ENCODE results near the gene PHLDA3.

PHLDA3 gene

DNA sequence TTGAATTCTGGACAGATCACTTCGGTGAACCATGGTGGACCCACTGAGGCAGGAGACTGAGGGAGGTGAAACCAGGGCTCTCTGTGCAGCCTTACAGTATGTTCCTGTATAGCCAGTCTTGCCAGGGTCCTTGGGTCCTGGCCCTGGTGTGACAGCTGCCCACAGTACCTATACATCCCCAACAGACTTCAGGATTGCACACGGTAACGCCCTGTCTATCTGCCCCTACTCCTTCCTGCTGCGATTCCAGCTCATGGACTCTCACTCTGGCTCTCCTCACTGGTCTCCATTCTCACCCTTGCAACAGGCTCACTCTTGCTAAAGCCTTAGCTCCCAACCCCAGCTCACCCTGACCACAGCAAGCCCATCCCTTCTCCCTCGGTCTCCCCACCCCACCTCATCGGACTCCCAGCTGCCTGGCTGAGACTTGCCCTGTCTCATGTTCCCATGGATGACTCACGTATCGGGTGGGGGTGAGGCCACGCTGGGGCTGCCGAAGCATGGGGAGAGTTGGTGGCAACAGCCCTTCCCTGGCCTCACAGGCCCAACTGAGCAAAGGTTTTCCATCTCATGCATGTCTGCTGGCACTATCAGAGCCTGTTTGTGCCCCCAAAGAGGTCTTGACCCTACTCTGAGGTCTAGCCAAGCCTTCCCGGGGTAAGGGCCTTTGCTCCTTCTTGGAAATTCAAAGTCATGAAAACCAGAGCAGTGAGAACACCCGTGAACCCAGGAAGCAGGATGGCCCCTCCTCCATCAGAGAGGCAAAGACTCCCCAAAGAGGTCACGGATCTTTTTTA lies 7.1 kb downstream of the PHLDA3 start:
- DNase-seq (ENCODE audit: low read depth) = peak; percentile 98
- H3K4me3 ChIP-seq (ENCODE audit: low read length) = no peak overlapping the region
- TF ChIP-seq, protein P1, sequence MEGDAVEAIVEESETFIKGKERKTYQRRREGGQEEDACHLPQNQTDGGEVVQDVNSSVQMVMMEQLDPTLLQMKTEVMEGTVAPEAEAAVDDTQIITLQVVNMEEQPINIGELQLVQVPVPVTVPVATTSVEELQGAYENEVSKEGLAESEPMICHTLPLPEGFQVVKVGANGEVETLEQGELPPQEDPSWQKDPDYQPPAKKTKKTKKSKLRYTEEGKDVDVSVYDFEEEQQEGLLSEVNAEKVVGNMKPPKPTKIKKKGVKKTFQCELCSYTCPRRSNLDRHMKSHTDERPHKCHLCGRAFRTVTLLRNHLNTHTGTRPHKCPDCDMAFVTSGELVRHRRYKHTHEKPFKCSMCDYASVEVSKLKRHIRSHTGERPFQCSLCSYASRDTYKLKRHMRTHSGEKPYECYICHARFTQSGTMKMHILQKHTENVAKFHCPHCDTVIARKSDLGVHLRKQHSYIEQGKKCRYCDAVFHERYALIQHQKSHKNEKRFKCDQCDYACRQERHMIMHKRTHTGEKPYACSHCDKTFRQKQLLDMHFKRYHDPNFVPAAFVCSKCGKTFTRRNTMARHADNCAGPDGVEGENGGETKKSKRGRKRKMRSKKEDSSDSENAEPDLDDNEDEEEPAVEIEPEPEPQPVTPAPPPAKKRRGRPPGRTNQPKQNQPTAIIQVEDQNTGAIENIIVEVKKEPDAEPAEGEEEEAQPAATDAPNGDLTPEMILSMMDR (conservative IDR thresholded peaks at IDR 0.05; ENCODE audit: low read depth, low read length) = no peak

DNA sequence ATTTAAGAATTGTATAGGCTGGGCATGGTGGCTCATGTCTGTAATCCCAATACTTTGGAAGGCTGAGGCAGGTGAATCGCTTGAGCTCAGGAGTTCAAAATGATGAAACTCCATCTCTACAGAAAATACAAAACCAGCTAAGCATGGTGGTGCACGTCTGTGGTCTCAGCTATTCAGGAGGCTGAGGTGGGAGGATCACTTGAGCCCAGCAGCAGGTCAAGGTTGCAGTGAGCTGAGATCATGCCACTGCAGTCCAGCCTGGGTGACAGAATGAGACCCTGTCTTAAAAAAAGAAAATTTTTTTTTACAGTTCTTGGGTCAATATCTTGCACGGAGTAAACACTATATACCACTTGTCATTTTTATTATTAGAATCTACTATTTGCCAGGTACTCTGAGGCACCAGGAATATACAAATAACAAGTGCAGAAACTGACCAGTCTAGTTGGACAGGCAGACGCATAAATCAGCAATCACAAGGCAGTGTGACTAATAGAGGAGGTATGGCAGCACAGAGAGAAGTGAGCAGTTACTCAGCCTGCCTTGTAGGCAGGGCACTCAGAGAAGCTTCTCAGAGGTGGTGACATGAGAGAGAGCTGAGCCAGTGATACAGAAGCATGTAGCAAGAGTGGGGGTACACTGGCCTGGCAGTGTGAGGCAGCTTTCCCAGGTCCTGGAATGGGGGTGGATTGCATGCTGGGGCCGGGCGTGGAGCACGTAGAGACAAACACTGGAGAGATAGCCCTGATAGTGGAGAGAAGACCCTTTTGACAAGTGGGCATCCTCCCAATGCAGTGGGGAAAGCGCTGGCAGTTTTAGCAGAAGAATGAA lies 8.0 kb downstream of the PHLDA3 start:
- peak; percentile 98 for DNase-seq (ENCODE audit: low read depth)
- TF ChIP-seq, protein P1 (conservative IDR thresholded peaks at IDR 0.05; ENCODE audit: low read depth, low read length) = no peak
- no peak overlapping the region for H3K4me3 ChIP-seq (ENCODE audit: low read length)

DNA sequence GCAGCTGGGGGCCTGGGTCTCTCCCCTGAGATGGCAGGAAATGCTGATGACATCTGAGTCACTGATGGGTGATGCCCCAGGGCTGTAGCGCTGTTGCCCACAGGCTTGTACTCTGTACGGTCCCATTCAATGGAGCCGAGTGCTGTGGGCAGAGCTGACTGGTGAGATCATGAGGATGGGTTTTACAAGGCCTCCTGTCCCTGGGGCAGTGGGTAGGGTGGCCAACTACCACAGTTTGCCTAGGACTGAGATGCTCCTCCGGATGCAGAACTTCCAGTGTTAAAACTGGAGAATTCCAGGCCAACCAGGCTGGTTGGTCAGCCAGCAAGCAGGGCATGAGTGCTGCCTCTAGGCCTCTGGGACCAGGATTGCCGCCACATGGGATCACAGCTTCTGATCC lies 9.2 kb downstream of the PHLDA3 start:
- DNase-seq (ENCODE audit: low read depth) = no peak
- H3K4me3 ChIP-seq (ENCODE audit: low read length) = no peak overlapping the region
- TF ChIP-seq, protein P1 (conservative IDR thresholded peaks at IDR 0.05; ENCODE audit: low read depth, low read length) = no peak

DNA sequence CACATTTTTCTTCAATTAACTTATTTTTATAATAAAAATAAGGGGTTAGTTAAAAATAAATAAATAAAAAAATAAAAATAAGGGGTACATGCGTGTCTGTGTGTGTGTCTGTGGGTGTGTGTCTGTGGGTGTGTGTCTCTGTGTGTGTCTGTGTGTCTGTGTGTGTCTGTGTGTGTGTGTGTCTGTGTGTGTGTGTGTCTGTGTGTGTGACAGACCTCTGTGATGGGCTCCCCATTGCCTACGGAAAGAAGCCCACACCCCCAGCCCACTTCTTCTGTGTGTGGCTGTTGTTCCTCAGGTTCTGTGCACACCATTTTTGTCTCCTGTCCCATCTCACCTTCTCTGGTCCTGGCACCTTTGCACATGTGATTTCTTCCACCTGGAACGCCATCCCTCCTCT lies 9.9 kb downstream of the PHLDA3 start:
- TF ChIP-seq, protein P1 (conservative IDR thresholded peaks at IDR 0.05; ENCODE audit: low read depth, low read length) = no peak
- H3K4me3 ChIP-seq (ENCODE audit: low read length) = no peak overlapping the region
- no peak for DNase-seq (ENCODE audit: low read depth)

DNA sequence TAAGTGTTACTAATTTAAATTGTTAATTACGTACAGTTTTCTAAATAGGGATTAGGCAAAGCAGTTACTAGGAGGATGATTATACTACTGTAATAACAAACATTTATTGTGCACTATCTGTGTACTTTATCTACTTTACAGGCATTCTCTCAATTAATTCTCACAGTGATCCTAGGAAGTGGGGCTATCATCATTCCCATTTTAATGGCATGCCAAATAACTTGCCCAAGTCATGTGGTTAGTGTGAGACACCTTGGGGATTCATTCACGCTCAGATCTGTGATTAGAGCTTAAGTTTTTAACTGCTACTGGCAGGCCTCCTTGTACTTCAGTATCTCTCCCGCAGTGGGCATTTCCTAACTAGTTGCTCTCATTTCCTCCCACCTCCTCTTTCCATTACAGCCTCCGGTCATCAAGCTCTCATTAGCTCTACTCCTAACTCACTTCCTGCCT lies 11.5 kb downstream of the PHLDA3 start:
- no peak for DNase-seq (ENCODE audit: low read depth)
- TF ChIP-seq, protein P1 (conservative IDR thresholded peaks at IDR 0.05; ENCODE audit: low read depth, low read length) = no peak
- H3K4me3 ChIP-seq (ENCODE audit: low read length) = no peak overlapping the region

DNA sequence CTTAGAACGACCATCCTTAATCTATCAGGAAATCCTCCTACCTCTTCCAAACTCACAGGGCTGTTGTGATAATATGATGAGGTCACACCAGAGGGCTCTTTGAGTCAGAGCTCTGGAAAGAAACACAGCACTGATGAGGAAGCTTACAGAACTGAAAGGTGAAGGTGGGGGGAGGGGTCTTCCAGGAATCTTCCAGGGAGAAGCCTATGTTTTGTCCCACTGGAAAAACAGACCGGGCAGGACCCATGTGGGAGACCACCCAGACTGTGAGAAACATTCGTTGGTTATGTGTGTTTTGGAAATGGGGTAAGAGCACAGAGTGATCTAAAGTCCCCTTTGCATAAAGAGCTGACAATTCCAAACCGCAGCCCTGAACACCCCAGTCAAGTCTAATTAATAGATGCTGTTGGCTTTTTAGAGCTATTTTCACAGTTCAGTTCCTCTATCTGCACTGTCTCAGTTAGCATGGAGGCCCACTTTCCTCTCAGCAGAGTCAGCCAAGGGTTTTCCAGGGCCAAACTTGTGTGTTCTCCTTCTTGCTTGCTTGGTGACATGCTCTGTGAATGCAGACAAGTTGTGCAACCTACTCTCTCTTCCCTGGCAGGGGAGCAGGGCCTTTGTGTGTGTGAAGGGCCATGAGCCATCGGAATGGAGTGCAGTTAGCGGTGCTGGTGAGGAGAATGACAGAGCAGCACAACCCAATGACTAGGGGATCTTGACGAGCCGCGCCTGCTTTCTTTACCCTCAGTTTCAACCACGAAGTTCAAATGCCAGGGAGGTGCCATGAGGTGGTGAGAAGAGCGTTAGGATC lies 12.3 kb downstream of the PHLDA3 start:
- TF ChIP-seq, protein P1 (conservative IDR thresholded peaks at IDR 0.05; ENCODE audit: low read depth, low read length) = no peak
- no peak overlapping the region for H3K4me3 ChIP-seq (ENCODE audit: low read length)

More for the DNA sequence above, 12.3 kb downstream of the PHLDA3 start:
- DNase-seq (ENCODE audit: low read depth) = no peak

Data from retinal pigment epithelial cell (primary cell).